Thyroid gland (tissue), 4 donors: ENCODE data around the gene NUPR1.

Source experiments
- CTCF ChIP-seq, 6 experiments: fragments of 200-600 bp in 3 of 6; fragments of 450-650 bp in 3 of 6; sonication (generic) in 3 of 6; IDR thresholded peaks; one replicate each; pipeline ENCODE4 v1.5.1; 2016 to 2019; ENCODE audit warnings: antibody characterized with exemption in 6 of 6, mild to moderate bottlenecking in 2 of 6, inconsistent platforms in 1 of 6, moderate library complexity in 1 of 6
- POLR2A ChIP-seq, 2 donors: fragments of 450-650 bp; IDR thresholded peaks; one replicate each; pipeline ENCODE4 v1.6.1; 2017; ENCODE audit warnings: antibody characterized with exemption in 2 of 2, mild to moderate bottlenecking in 2 of 2, moderate library complexity in 1 of 2

DNA sequence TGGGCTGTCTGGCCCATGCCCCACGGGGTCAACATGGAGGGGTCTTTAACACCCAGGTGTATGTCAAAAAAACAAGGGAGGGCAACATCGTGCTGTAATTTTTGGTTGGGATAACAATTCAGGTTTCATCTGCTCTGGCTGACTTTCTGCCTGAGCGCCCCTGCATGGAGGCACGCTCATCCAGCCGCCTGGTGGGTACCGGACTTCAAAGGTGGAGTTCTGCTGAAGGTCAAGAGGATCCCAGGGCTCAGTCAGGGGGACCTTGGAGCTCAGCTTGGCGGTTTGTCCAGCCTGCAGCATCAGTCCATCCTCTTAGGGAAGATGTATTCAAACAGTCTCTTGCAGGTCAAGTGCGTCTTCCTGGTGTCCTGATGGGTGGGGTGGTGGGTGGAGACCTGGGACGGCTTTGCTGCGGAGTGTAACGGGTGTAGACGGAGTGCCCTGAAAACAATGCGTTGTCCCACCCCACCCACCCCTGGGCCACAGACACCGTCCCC is 9.6 kb upstream of the NUPR1 start:
- TF ChIP-seq CTCF (IDR thresholded peaks at IDR 0.05) (no peak), POLR2A (IDR thresholded peaks at IDR 0.05) (no peak)
